HG03280 (cell line): ENCODE measurements around the gene CRP.
"Not testable (repeated sequence)": the region's sequence is repeated elsewhere in the genome, so short reads cannot be mapped to it uniquely, and the experiment has no call there.

Experiments
- ATAC-seq: cut with Tn5 transposase; IDR thresholded peaks from one replicate; pipeline ENCODE4 v1.9.1; 2021; ENCODE audit warnings: mild to moderate bottlenecking, moderate library complexity; ENCODE audit not compliant: unreplicated experiment

The CRP gene

GRCh38 chr1:159714529-159714928 is at the start of gene CRP:
CRP (minus strand) TSS chr1:159714589; CDS start chr1:159714485, 104 bp downstream.
- no peak for ATAC-seq

- no peak for ATAC-seq
These were observed 49.3 kb upstream of the CRP start for GRCh38 chr1:159763686-159764085.

GRCh38 chr1:159756397-159756796 is 42.0 kb upstream of the CRP start:
- ATAC-seq: no peak

GRCh38 chr1:159755451-159756007 is 41.1 kb upstream of the CRP start:
- no peak for ATAC-seq

GRCh38 chr1:159753386-159753785 is 39.0 kb upstream of the CRP start:
- no peak for ATAC-seq

GRCh38 chr1:159752135-159752580 is 37.8 kb upstream of the CRP start:
- ATAC-seq: no peak

- ATAC-seq: no peak
These were observed 36.6 kb upstream of the CRP start for GRCh38 chr1:159751031-159751430.

GRCh38 chr1:159750621-159751020 is 36.2 kb upstream of the CRP start:
- no peak for ATAC-seq

- ATAC-seq: no peak
These were observed 35.2 kb upstream of the CRP start for GRCh38 chr1:159749630-159750029.

GRCh38 chr1:159748370-159748769 is 34.0 kb upstream of the CRP start:
- no peak for ATAC-seq

GRCh38 chr1:159746666-159747065 is 32.3 kb upstream of the CRP start:
- ATAC-seq: no peak

GRCh38 chr1:159743651-159744410 is 29.4 kb upstream of the CRP start:
- ATAC-seq: no peak

GRCh38 chr1:159737238-159737916 is 23.0 kb upstream of the CRP start:
- no peak for ATAC-seq

- ATAC-seq: not testable (repeated sequence)
These were observed 8.8 kb upstream of the CRP start for GRCh38 chr1:159723188-159723587.

- ATAC-seq: no peak
These were observed 5.6 kb upstream of the CRP start for GRCh38 chr1:159719990-159720389.

- ATAC-seq: no peak
These were observed 1.5 kb upstream of the CRP start for GRCh38 chr1:159715855-159716254.

- no peak for ATAC-seq
These were observed 2.3 kb downstream of the CRP start for GRCh38 chr1:159712080-159712479.

- no peak for ATAC-seq
These were observed 6.7 kb downstream of the CRP start for GRCh38 chr1:159707472-159708260.

GRCh38 chr1:159705904-159706256 is 8.5 kb downstream of the CRP start:
- no peak for ATAC-seq

- no peak for ATAC-seq
These were observed 9.0 kb downstream of the CRP start for GRCh38 chr1:159705251-159705903.

- no peak for ATAC-seq
These were observed 9.9 kb downstream of the CRP start for GRCh38 chr1:159704481-159704880.
